ENCODE data around the gene PML.
"Not testable (repeated sequence)": the region's sequence is repeated elsewhere in the genome, so short reads cannot be mapped to it uniquely, and the experiment has no call there.

PML gene

DNA sequence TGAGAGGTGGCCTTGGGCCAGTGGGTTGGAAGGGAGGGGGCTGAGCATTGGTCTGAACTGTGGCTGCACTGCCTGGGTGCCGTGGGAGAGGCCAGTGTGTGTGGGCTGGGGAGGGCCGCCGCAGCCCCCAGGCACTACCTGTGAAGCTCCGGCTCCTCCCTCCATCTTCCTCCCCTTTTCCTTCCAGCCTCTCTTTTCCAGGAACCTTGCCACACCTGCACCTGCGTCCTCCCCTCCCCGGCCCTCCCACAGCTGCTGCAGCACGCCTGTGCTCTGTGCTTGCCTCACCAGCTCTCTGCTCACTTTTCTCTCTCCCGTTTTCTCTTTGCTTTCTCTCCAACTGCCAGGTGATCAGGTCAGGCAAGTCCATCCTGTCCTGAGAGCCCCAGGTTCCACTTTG, 70.3 kb downstream of the PML start:
- not testable (repeated sequence) for DNase-seq

DNA sequence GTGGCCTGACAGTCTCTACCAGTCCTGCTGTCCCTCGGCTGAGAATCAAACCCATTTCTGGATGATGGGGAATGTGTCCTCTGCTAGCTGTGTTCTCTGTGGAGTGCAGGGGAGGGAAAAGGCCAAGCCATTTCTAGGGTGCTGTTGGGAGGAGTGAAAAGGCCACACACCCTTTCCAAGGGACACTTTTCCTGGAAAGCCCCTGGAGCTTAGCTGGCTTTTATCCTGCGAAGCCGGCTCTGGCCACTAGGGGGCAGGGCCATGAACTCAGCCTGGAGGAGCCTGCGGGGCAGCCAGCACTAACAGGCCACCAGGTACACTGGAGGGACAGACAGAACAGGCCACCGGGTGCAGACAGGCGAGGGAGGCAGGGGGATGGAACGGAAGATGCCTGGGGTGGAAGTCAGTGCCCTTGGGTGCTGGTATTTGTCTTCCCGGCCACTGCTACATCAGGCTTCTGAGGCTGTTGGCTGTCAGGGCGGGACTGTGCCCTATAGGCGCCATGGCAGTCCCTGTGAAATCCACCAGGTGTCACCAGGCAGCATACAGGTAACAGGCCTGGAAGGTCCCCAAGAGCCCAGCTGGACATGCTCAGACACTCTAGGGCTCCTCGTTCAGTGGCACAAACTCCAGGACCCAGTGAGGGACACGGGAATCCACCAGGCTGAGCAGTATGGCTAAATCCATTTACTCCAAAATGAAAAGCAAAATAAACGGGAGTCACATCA, 71.3 kb downstream of the PML start:
- not testable (repeated sequence) for DNase-seq

DNA sequence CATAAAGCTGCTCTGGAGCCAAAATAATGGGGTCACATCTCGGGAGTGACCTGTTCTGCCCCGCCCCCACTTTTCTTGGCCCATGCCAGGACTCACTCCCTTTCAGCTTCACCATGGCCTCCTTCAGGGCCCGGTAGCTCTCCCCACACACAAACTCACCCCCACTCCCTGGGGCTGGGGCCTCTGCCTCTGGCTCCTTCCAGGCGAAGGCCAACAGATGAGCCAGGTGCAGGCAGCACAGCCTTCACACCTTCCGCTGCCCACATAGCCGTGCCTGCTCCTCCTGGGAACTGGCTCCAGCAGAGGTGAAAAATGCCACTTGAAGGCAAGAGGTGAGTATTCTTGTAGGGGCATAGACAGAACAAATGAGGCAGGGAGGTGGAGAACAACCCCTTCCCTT, 77.1 kb downstream of the PML start:
- not testable (repeated sequence) for DNase-seq

DNA sequence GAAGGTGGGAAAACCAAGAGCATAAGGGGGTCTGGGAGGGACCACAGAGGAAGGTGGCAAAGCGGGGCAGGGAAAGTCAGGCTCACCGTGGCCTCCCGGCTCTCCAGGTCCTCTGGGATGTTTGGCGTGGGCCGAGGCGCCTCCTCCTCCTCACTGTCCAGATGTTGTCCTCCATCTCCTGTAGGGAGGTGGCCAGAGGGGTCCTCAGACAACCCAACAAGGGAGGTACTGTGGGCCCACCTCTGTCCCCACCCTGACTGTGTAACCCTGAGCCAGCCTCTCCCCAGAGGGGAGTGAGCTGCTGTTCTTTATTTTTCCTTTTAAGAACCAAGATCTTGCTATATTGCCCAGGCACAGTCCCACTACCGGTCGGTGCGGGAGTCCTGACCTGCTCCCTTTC, 77.6 kb downstream of the PML start:
- DNase-seq: not testable (repeated sequence)

DNA sequence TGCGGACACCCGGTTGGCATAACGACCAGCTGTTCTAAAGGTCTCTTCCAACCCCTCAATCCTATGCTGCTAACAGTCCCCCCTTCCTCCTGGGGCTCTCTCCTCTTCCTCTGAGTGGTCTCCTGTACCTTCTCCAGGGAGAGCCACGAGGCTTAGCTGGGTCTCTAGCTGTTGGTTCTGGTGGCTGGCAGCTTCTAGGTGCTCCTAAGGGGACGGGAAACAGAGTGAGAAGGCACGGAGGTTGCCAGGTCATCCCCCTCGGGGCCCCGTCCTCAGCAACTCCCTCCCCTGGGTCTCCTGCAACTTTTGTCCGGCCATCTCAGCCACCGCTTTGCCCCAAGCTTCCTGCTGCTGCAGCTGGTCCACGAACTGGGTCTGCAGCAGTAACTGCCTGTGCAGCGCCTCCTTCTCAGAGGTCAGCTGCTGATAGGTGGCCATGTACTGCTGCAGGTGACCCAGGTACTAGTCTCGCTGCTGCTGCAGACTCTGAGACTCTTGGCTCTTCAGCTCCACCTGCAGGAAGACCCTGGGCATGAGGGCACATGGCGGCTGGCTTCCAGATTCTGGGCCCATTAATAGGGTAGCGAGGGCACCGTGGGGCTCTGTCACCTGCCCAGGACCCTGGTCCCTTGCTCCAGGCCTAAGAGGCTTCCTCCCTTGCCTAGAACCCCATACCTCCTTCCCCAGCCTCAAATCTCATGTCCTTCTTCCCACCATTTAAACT, 78.3 kb downstream of the PML start:
- DNase-seq: not testable (repeated sequence)

DNA sequence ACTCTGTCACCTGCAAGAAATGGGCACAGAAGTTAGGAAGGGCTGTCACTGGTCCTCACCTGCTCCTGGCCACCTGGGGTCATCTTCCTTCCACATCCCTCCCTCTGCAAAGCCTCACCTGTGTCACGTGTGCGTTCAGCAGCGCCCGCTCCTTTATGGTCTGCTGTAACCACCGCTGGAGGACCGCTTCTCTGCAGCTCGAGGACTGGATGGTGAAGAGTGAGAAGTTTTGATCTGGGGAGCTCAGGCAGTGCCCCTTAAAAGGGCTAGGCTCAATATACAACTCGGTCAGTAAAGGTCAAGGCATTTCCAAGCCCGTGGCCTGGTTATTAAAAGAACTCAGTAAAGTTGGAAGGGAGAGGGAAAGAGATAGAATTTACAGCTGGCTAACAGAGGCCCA, 81.3 kb downstream of the PML start:
- DNase-seq: not testable (repeated sequence)

DNA sequence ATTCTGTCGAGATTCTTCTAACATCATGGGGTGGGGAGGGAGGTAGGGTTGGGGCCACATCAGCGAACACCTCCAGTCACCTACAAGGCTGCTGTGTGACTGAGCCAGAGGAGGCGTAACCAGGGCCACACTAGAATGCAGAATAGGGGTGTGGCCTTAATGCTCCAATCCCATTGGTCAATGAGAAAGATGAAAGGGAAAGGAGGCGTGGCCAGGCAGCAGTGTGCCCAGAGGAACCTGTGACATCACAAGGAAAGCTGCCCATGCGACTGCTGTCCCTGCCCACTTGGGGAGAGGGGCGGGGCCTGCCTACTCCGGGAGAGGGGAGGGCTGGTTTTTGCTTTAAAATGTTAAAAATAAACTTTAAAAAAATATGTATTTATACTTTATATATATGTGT, 87.9 kb downstream of the PML start, which contains the start of gene GOLGA6A:
Gene GOLGA6A, minus strand, starts transcription at position 101 of the 400 bp plus-strand sequence. Its CDS starts 41 bp downstream, at position 60.
- DNase-seq: not testable (repeated sequence)

DNA sequence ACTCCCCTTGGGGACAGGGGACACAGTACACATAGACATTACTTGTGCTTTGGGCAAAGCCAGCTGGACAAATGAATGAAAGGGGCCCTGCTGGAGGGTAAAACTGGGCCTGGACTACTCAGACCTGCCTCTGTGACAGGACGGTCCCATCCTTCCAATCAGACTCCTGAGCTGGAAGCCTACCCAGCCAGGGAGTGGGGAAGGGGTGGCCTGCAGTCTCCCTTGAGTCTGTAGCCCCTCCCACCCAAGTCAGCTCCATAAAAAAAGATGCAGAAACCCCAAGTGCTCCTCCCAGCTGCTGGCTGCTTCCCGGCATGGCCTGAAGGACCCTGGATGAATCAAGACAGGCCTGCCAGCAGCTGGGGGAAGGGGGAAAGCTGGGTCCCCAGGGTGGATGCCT, 100.1 kb downstream of the PML start:
- not testable (repeated sequence) for DNase-seq

DNA sequence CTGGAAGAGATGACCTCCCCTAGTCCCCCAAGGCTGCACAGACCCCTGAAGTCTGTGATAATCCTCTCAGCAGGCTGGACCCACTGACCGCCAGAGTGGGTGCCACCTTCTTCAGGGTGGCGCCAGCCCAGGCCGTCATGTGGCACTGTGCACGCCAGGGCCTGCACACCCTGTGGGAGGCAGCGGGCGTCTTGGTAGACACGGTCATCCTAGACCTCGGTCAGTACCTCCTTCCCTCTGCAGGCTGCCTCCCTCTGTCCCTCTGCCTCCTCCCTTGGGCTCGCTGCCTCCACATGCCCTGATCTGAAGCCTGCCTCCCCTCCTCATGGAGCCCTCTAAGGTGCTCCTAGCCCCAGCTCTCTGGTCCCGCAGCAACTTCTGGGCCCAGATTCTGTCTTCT, 101.1 kb downstream of the PML start:
- not testable (repeated sequence) for DNase-seq

DNA sequence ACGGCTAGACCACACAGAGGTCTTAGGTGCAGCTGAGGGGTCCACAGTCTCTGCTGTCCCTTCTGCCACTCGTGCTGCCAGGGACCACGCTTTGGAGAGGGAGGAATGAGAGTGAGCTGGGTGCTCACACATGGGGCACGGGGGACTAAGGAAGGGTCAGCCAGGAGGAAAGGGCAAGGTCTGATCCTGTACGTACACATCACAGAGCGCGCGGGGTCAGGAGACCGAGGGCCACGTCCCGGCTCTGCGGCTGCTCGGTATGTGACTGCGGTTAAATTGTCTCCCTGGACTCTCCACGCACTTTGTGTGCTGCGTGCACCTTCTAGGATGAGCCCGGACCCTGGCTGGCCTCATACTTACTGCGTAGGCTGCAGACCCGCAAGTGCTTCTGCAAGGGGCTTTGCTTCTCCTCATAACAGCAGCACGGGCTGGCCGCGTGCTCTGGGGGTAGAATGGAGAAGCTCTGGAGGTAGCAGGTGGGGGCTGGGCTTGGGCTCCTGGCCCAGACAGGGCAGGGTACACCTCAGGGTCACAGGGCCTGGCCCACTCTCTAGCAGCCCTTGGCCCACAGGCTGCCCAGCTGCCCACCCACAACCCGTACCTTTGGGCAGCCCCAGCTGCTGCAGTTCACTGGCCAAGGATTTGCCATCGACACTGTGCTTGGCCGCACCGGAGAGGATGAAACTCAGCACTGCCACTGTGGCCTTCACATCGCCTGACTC, 102.4 kb downstream of the PML start:
- DNase-seq: not testable (repeated sequence)

Data from inflammatory macrophage treated with lipopolysaccharide for 4 hours (primary cell).